MM.1S (cell line): ENCODE data around the gene C17orf67.

Experiments
- DNase-seq: peaks from one replicate; pipeline ENCODE4 v3.0.0-alpha.2; 2015
- H2AFZ ChIP-seq: fragments of 300-600 bp; sonication (generic); 2 replicates; pipeline ENCODE4 v1.6.0; 2016; ENCODE audit warnings: antibody characterized with exemption, low read length
- H3F3A ChIP-seq: fragments of 300-600 bp; sonication (generic); 2 replicates; pipeline ENCODE4 v1.6.1; 2016; ENCODE audit warnings: mild to moderate bottlenecking, antibody characterized with exemption, low read length, moderate library complexity, mixed read lengths; ENCODE audit not compliant: insufficient read depth
- H3K27ac ChIP-seq: fragments of 300-600 bp; sonication (generic); 2 replicates; pipeline ENCODE4 v1.5.1; 2016; ENCODE audit warnings: mild to moderate bottlenecking, low read length
- H3K27me3 ChIP-seq: fragments of 300-600 bp; sonication (generic); replicated peaks from 2 replicates; pipeline ENCODE4 v1.6.0; 2016; ENCODE audit warnings: low read length; ENCODE audit not compliant: insufficient read depth
- H3K36me3 ChIP-seq: fragments of 300-600 bp; sonication (generic); replicated peaks from 2 replicates; pipeline ENCODE4 v1.6.1; 2016; ENCODE audit warnings: mild to moderate bottlenecking, low read length, mixed read lengths; ENCODE audit not compliant: insufficient read depth
- H3K4me1 ChIP-seq: fragments of 300-600 bp; sonication (generic); 2 replicates; pipeline ENCODE4 v1.6.1; 2016; ENCODE audit warnings: low read length, mixed read lengths
- H3K4me2 ChIP-seq: fragments of 300-600 bp; sonication (generic); 2 replicates; pipeline ENCODE4 v1.6.0; 2016; ENCODE audit warnings: low read depth, low read length
- H3K4me3 ChIP-seq: fragments of 300-600 bp; sonication (generic); 2 replicates; pipeline ENCODE4 v1.5.1; 2016; ENCODE audit warnings: low read length, mixed read lengths
- H3K79me2 ChIP-seq: fragments of 300-600 bp; sonication (generic); 2 replicates; pipeline ENCODE4 v1.6.1; 2016; ENCODE audit warnings: mixed run types, low read length, mixed read lengths
- H3K9ac ChIP-seq: fragments of 300-600 bp; sonication (generic); 2 replicates; pipeline ENCODE4 v1.6.1; 2016; ENCODE audit warnings: low read length, mixed read lengths
- H3K9me2 ChIP-seq: fragments of 300-600 bp; sonication (generic); replicated peaks from 2 replicates; pipeline ENCODE4 v1.6.1; 2016; ENCODE audit warnings: mild to moderate bottlenecking, low read length, mixed read lengths; ENCODE audit not compliant: insufficient read depth
- H3K9me3 ChIP-seq: fragments of 300-600 bp; sonication (generic); replicated peaks from 2 replicates; pipeline ENCODE4 v1.6.1; 2016; ENCODE audit warnings: mild to moderate bottlenecking, low read length, mixed read lengths; ENCODE audit not compliant: insufficient read depth
- H4K20me1 ChIP-seq: fragments of 300-600 bp; sonication (generic); 2 replicates; pipeline ENCODE4 v1.6.1; 2016; ENCODE audit warnings: mild to moderate bottlenecking, low read length, moderate library complexity, mixed read lengths; ENCODE audit not compliant: insufficient read depth
- EZH2 ChIP-seq: fragments of 300-600 bp; sonication (generic); optimal IDR thresholded peaks from 2 replicates; pipeline ENCODE3; 2017; ENCODE audit warnings: low read depth, mild to moderate bottlenecking, antibody characterized with exemption, low read length, mixed read lengths
- EZH2phosphoT487 ChIP-seq: fragments of 300-600 bp; sonication (generic); IDR thresholded peaks from 2 replicates; pipeline ENCODE4 v1.6.1; 2018; ENCODE audit warnings: antibody characterized with exemption, low read length
- TF ChIP-seq, protein P1 (sequence below): fragments of 300-600 bp; sonication (generic); IDR thresholded peaks from 2 replicates; pipeline ENCODE4 v1.5.1; 2016; ENCODE audit warnings: antibody characterized with exemption, low read length, mixed read lengths

Gene C17orf67

DNA sequence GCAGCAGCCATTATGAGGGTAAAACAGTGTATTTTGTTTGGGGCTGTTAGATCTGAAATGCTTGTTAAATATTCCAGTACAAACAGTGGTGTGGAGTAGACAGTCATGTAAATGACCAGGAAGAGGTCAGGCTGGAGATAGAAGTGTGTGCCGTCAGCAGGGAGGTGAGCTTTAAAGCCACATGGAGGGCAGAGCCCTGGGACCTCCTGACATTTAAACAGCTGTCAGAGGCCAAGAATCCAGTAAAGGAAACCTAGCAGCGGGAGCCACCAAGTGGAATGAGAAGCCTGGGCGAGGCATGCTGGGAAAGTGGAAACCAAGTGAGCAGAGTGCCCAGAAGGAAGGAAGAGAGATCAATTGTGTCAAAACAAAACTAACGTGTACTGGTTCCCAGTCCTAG lies 26.8 kb downstream of the C17orf67 start:
- TF ChIP-seq EZH2 (no peak), EZH2phosphoT487 (no peak)
- TF ChIP-seq, protein P1, sequence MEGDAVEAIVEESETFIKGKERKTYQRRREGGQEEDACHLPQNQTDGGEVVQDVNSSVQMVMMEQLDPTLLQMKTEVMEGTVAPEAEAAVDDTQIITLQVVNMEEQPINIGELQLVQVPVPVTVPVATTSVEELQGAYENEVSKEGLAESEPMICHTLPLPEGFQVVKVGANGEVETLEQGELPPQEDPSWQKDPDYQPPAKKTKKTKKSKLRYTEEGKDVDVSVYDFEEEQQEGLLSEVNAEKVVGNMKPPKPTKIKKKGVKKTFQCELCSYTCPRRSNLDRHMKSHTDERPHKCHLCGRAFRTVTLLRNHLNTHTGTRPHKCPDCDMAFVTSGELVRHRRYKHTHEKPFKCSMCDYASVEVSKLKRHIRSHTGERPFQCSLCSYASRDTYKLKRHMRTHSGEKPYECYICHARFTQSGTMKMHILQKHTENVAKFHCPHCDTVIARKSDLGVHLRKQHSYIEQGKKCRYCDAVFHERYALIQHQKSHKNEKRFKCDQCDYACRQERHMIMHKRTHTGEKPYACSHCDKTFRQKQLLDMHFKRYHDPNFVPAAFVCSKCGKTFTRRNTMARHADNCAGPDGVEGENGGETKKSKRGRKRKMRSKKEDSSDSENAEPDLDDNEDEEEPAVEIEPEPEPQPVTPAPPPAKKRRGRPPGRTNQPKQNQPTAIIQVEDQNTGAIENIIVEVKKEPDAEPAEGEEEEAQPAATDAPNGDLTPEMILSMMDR: no peak
- Histone ChIP-seq H3K79me2 (no peaks in the 10 kb centered on the region), H2AFZ (no peak overlapping the region), H3K27me3 (no peaks in the 10 kb centered on the region), H4K20me1 (no peaks in the 10 kb centered on the region), H3K36me3 (no peaks in the 10 kb centered on the region), H3K9me2 (no peaks in the 10 kb centered on the region), H3K4me3 (no peak overlapping the region), H3K27ac (no peak overlapping the region), H3K4me2 (no peak overlapping the region), H3K9ac (no peak overlapping the region), H3F3A (no peaks in the 10 kb centered on the region), H3K9me3 (no peaks in the 10 kb centered on the region), H3K4me1 (no peaks in the 10 kb centered on the region)
- DNase-seq: no peak

DNA sequence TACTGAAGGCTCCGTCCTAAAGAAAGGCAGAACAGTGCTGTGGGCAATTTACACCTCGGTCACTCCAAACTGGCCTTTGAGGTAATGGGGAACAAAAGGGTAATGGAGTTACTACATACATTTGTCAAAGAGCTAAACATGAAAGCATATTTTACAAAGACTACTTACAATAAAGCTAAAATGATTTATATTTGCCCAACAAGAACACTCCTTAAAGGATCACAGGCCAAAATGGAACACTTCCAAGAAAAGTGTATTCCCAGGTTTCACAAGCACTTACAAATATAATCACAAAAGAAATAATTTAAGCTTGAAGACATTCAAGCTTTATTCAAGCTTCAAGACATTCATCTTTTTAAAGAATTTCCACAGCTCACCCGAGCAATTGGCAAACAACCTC lies 29.3 kb downstream of the C17orf67 start:
- H3K9me2 ChIP-seq: no peaks in the 10 kb centered on the region
- H3K36me3 ChIP-seq: no peaks in the 10 kb centered on the region
- no peak overlapping the region for H2AFZ ChIP-seq
- TF ChIP-seq EZH2: no peak
- TF ChIP-seq, protein P1: no peak
- TF ChIP-seq EZH2phosphoT487: no peak
- H3K9ac ChIP-seq: no peak overlapping the region
- no peaks in the 10 kb centered on the region for H3K4me1 ChIP-seq
- H3K27me3 ChIP-seq: no peaks in the 10 kb centered on the region
- H3F3A ChIP-seq: no peaks in the 10 kb centered on the region
- no peaks in the 10 kb centered on the region for H3K9me3 ChIP-seq
- H4K20me1 ChIP-seq: no peaks in the 10 kb centered on the region
- H3K27ac ChIP-seq: no peak overlapping the region
- no peak overlapping the region for H3K4me2 ChIP-seq
- no peak overlapping the region for H3K4me3 ChIP-seq
- DNase-seq: no peak
- no peaks in the 10 kb centered on the region for H3K79me2 ChIP-seq

DNA sequence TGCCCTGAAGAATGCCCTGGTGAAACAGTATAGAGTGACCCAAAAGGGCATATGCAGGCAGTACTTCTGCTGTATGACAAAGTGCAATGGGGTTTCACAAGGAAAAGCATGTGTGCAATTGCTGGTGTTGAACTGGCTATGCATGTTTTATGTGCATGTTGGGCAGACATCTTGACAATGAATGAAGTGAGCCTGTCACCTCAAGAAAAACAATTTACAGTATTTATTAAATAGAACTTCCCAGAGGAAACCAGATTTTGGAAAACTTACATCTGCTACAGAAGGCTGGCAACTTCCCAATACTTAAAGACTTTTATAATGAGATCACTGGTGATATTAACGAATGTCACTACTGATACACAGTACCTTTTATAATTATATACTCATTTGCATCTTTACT lies 30.6 kb downstream of the C17orf67 start:
- Histone ChIP-seq H3K4me1 (no peaks in the 10 kb centered on the region), H3K9me2 (no peaks in the 10 kb centered on the region), H3K27ac (no peak overlapping the region), H3K4me2 (no peak overlapping the region), H3K4me3 (no peak overlapping the region), H2AFZ (no peak overlapping the region), H3F3A (no peaks in the 10 kb centered on the region), H4K20me1 (no peaks in the 10 kb centered on the region), H3K27me3 (no peaks in the 10 kb centered on the region), H3K9ac (no peak overlapping the region), H3K36me3 (no peaks in the 10 kb centered on the region), H3K9me3 (no peaks in the 10 kb centered on the region), H3K79me2 (no peaks in the 10 kb centered on the region)
- TF ChIP-seq, protein P1: no peak
- TF ChIP-seq EZH2 (no peak), EZH2phosphoT487 (no peak)
- no peak for DNase-seq
